Peyer's patch (tissue), 4 donors: Measurements from ENCODE around the gene PDCL3. TPM values are rescaled to one million over a fixed set of nuclear protein-coding genes. Genes with fewer than 3 reads are reported as not detected.

ENCODE experiments used
- DNase-seq, 3 donors: peaks; one replicate each; pipeline ENCODE4 v3.0.0-alpha.2; 2017 to 2019
- H3K27ac ChIP-seq, 4 donors: fragments of 200-600 bp; sonication (generic); one replicate each; pipeline ENCODE4 v1.5.1; 2016 to 2019
- H3K27me3 ChIP-seq, 2 donors: fragments of 200-600 bp; sonication (generic); one replicate each; pipeline ENCODE4 v1.5.1; 2019
- H3K36me3 ChIP-seq, 3 donors: fragments of 200-600 bp; sonication (generic); one replicate each; pipeline ENCODE4 v1.5.1; 2016 to 2019
- H3K4me1 ChIP-seq, 4 donors: fragments of 200-600 bp; sonication (generic); one replicate each; pipeline ENCODE4 v1.5.1; 2016 to 2019
- H3K4me3 ChIP-seq, 4 donors: fragments of 200-600 bp; sonication (generic); 1 replicate in 3 of 4; 2 replicates in 1 of 4; pipeline ENCODE4 v1.5.1; 2016 to 2019; ENCODE audit warnings: mild to moderate bottlenecking in 1 of 4
- H3K9me3 ChIP-seq, 4 donors: fragments of 200-600 bp; sonication (generic); one replicate each; pipeline ENCODE4 v1.5.1; 2016 to 2019; ENCODE audit warnings: mild to moderate bottlenecking in 1 of 4
- POLR2A ChIP-seq, 2 donors: fragments of 450-650 bp; IDR thresholded peaks; one replicate each; pipeline ENCODE4 v1.5.1; 2017; ENCODE audit warnings: antibody characterized with exemption in 2 of 2, mild to moderate bottlenecking in 2 of 2, moderate library complexity in 2 of 2
- total RNA-seq, 4 donors: library from RNA; depleted of rRNA; stranded (reverse); fragments of >200 nt; gene quantifications; one replicate each; pipeline ENCODE4 v1.1.0, GENCODE V29; 2016
- TF ChIP-seq, protein P1 (sequence below), 6 experiments: fragments of 450-650 bp in 4 of 6; fragments of 200-600 bp in 2 of 6; sonication (generic) in 1 of 6; IDR thresholded peaks; one replicate each; pipeline ENCODE4 v1.5.1; 2017 to 2019; ENCODE audit warnings: antibody characterized with exemption in 6 of 6, mild to moderate bottlenecking in 3 of 6, moderate library complexity in 1 of 6

The PDCL3 gene
- total RNA-seq: 10 to 100 TPM in 1 of 4 donors, 1 to 10 TPM in 3; 5.0 to 14.0 (median 7.3) TPM

DNA sequence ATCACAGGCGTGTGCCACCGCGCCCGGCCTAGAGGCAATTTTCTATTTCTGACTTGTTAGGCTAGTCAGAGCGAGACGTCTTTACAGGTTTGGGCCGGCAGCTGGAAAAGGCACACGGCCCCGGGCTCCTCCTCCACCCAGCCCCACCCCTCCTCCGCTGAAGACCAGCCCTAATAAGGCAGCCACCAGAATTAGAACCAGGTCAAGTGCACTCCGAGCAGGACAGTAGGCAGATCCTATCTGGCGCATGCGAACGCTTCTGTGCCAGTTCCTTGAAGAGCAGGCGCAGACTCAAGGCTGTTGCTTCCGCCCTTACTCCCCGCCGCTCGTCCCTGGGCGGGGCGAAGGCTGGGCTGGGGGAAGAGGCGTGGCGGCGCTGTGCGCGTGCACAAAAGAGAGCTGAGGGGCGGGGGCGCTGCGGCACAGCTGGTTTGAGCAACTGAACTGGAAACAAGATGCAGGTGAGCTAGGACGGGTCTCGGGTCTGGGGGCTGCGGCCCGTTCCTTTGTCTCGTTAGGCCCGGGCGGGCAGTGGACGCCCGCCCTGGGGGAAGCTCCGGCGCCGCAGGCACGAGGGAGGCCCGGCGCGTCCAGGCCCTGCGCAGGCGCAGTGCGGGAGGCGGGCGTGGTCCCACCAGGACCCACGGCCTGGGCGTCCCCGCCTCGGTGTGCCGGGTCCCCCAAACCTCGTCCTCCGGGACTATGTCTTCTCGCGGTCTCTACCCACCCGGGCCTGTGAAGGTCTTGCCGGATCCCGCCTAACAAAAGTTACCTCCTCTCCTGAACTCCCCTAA, at the start of gene PDCL3:
Gene PDCL3, plus strand, starts transcription at position 381 of the 794 bp plus-strand sequence. Its CDS starts 75 bp downstream, at position 456.
- Histone ChIP-seq H3K36me3 (peaks cover 0 to 14% (median 0%) of the 10 kb centered on the region in 3 donors), H3K4me1 (peaks cover 0 to 7% (median 2%) of the 10 kb centered on the region in 4 donors), H3K27ac (peak within 1 kb of the TSS; percentile 90 to 93 (median 92)), H3K4me3 (peak within 1 kb of the TSS; percentile 72 to 90 (median 76)), H3K9me3 (no peaks in the 10 kb centered on the region), H3K27me3 (no peaks in the 10 kb centered on the region)
- peak; percentile 94 to 99 (median 97) for DNase-seq
- TF ChIP-seq POLR2A (IDR thresholded peaks at IDR 0.05): peak; percentile 45 to 95
- TF ChIP-seq, protein P1, sequence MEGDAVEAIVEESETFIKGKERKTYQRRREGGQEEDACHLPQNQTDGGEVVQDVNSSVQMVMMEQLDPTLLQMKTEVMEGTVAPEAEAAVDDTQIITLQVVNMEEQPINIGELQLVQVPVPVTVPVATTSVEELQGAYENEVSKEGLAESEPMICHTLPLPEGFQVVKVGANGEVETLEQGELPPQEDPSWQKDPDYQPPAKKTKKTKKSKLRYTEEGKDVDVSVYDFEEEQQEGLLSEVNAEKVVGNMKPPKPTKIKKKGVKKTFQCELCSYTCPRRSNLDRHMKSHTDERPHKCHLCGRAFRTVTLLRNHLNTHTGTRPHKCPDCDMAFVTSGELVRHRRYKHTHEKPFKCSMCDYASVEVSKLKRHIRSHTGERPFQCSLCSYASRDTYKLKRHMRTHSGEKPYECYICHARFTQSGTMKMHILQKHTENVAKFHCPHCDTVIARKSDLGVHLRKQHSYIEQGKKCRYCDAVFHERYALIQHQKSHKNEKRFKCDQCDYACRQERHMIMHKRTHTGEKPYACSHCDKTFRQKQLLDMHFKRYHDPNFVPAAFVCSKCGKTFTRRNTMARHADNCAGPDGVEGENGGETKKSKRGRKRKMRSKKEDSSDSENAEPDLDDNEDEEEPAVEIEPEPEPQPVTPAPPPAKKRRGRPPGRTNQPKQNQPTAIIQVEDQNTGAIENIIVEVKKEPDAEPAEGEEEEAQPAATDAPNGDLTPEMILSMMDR (IDR thresholded peaks at IDR 0.05): peak in 3 of 6 experiments; percentile 28 to 37 (median 29)

DNA sequence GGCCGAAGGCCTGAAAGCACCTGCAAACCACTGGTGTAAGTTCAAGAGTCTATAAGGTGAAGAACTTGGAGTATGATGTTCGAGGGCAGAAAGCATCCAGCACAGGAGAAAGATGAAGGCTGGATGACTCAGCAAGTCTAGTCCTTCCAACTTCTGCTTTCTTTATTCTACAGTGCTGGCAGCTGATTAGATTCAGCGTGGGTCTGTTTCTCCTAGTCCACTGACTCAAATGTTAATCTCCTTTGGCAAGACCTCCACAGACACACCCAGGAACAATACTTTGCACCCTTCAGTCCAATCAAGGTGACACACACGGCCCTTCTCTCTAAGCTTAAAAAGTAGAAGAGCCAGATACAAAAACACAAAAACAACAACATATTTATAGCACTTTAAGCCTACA, 49.1 kb upstream of the PDCL3 start:
- Histone ChIP-seq H3K9me3 (no peaks in the 10 kb centered on the region), H3K36me3 (no peaks in the 10 kb centered on the region), H3K4me3 (no peak overlapping the region), H3K27me3 (no peaks in the 10 kb centered on the region), H3K4me1 (no peaks in the 10 kb centered on the region), H3K27ac (no peak overlapping the region)
- DNase-seq: no peak
- TF ChIP-seq, protein P1 (IDR thresholded peaks at IDR 0.05): no peak
- TF ChIP-seq POLR2A (IDR thresholded peaks at IDR 0.05): no peak

DNA sequence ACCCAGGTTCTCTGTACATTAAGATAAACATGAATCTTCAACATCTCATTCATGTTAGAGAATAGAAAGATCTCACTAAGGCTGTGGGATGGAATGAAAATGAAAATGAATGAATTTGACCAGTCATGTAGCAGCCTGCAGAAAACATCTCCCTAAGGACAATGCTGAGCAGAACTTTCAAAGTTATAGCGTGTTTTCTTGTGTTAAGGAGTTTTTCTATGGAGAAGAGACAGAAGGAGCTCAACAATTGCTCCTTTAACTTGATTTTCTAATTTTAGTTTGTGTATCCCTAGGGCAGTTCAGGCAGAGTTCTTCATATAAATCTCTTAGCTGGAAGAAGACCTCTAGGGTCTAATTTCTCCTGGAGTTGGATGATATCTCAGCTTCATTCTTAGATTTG, 45.2 kb upstream of the PDCL3 start:
- Histone ChIP-seq H3K27me3 (no peaks in the 10 kb centered on the region), H3K4me1 (no peaks in the 10 kb centered on the region), H3K4me3 (no peak overlapping the region), H3K27ac (no peak overlapping the region), H3K9me3 (no peaks in the 10 kb centered on the region), H3K36me3 (no peaks in the 10 kb centered on the region)
- TF ChIP-seq, protein P1 (IDR thresholded peaks at IDR 0.05): no peak
- no peak for TF ChIP-seq POLR2A (IDR thresholded peaks at IDR 0.05)
- DNase-seq: no peak

DNA sequence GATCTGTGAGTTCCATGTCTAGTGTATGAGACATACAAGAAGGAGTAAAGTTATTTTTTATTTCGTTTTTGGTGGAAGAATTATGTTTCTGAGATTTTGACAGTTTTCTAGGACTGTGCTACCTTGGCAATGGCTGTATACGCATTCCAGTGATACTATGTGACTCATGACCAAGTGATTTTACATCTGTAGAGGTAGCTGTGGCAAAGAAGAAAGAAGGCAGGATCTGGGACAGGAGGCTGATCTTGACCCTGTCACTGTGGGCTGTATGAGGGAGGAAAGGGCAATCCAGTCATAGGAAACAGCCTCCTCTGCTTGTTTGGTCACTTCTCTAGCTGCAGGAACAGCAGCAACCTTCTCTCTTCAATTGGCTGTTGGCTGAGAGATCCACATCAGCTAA, 44.0 kb upstream of the PDCL3 start:
- Histone ChIP-seq H3K4me1 (no peaks in the 10 kb centered on the region), H3K27me3 (no peaks in the 10 kb centered on the region), H3K27ac (no peak overlapping the region), H3K36me3 (no peaks in the 10 kb centered on the region), H3K9me3 (no peaks in the 10 kb centered on the region), H3K4me3 (no peak overlapping the region)
- no peak for DNase-seq
- no peak for TF ChIP-seq POLR2A (IDR thresholded peaks at IDR 0.05)
- TF ChIP-seq, protein P1 (IDR thresholded peaks at IDR 0.05): no peak

DNA sequence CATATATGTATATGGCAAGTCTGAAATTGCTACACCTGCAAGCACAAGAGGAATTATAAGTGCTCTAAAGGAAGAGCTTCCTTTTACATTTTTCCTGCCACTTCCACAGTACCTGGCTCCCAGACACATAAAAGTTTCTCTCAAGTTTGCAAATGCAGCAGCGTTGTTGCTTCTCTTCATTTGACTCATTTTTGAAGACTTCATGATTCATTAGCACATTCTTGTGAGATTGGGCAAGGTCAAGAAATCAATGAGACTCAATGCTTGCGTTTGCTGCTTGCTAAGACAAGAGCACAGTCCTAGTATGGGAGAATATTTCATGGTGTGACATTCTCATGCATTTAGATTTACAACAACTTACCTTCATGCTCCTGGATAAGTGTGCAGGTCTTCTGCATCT, 42.6 kb upstream of the PDCL3 start:
- H3K27me3 ChIP-seq: no peaks in the 10 kb centered on the region
- no peak overlapping the region for H3K4me3 ChIP-seq
- H3K27ac ChIP-seq: no peak overlapping the region
- H3K4me1 ChIP-seq: no peaks in the 10 kb centered on the region
- DNase-seq: no peak
- no peaks in the 10 kb centered on the region for H3K9me3 ChIP-seq
- H3K36me3 ChIP-seq: no peaks in the 10 kb centered on the region
- TF ChIP-seq POLR2A (IDR thresholded peaks at IDR 0.05): no peak
- TF ChIP-seq, protein P1 (IDR thresholded peaks at IDR 0.05): no peak
